Measurements from ENCODE around the gene TMEM205. TPM values are rescaled to one million over a fixed set of nuclear protein-coding genes. Genes with fewer than 3 reads are reported as not detected.
"Not testable (repeated sequence)": the region's sequence is repeated elsewhere in the genome, so short reads cannot be mapped to it uniquely, and the experiment has no call there.

TMEM205 gene
- total RNA-seq, 1 donor from 2014 or later, result 136 TPM

- DNase-seq (ENCODE audit: low spot score), result peak; percentile 92
These were observed 6.6 kb downstream of the TMEM205 start, which contains the start of gene RAB3D for GRCh38 chr19:11339254-11340098. Gene RAB3D (minus strand): TSS chr19:11339657. CDS start chr19:11337399, 2,258 bp downstream.

- no peak for DNase-seq (ENCODE audit: low spot score)
These were observed 7.4 kb downstream of the TMEM205 start for GRCh38 chr19:11338569-11339253.

DNA sequence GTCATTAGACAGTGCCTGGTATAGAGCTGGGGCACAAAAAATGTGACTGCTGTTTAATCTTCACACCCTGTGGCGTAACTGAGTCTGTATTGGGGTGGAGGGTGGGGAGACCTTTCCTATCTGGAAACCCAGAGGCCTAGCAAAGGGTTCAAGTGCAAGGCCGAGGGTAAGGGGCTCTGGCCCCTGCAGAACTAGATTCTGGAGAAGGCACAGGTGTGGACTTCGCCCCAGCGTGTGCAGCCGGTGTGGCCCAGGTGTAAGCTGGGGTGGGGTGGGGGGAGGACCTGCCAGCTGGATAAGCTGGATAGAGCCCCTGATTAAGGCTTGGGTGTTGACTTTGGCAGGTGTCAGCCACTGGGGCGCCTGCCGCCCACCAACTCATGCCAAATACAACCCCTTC lies 7.9 kb downstream of the TMEM205 start:
- DNase-seq (ENCODE audit: low spot score), result no peak

DNA sequence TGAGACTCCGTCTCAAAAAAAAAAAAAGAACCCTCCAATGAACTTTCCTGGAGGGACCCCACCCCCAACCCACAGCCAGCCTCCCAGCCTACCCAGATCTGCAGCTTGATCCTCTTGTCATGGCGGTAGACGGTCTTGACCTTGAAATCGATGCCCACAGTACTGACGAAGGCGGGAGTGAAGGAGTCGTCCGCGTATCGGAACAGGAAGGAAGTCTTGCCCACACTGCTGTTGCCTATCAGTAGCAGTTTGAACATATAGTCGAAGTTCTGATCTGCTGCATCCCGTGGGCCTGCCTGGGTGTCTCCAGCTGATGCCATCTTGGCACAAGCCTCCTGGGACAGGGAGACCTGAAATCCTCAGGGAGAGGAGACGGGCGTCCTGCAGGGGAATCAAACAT lies 9.0 kb downstream of the TMEM205 start:
- no peak for DNase-seq (ENCODE audit: low spot score)

GRCh38 chr19:11335449-11336146 lies 10.5 kb downstream of the TMEM205 start:
- no peak for DNase-seq (ENCODE audit: low spot score)

DNA sequence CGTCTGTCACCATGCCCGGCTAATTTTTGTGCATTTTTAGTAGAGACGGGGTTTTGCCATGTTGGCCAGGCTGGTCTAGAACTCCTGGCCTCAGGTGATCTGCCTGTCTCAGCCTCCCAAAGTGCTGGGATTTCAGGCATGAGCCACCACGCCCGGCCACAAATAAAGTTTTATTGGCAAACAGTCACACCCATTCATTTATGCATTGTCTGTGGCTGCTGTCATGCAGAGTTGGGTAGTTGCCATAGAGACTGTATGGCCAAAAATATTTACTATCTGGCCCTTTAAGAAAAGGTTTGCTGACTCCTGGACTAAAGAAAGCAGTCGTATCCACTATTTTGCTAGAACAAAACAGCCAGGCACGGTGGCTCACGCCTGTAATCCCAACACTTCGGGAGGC lies 12.2 kb downstream of the TMEM205 start:
- not testable (repeated sequence) for DNase-seq (ENCODE audit: low spot score)

GRCh38 chr19:11332822-11333221 lies 13.2 kb downstream of the TMEM205 start:
- DNase-seq (ENCODE audit: low spot score), result no peak

DNA sequence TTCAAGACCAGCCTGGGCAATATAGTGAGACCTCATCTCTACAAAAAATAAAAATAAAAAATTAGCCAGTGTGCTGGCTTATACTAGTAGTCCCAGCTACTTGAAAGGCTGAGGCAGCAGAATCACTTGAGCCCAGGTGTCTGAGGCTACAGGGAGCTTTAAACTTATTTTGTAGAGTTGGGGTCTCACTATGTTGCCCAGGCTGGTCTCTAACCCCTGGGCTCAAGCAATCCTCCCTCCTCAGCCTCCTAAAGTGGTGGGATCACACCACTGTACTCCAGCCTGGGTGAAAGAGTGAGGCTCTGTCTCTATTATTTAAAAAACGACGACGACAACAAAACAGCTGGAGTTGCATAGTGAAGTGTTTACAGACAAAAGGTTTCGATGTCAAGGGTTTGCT lies 14.6 kb downstream of the TMEM205 start:
- DNase-seq (ENCODE audit: low spot score), result no peak

DNA sequence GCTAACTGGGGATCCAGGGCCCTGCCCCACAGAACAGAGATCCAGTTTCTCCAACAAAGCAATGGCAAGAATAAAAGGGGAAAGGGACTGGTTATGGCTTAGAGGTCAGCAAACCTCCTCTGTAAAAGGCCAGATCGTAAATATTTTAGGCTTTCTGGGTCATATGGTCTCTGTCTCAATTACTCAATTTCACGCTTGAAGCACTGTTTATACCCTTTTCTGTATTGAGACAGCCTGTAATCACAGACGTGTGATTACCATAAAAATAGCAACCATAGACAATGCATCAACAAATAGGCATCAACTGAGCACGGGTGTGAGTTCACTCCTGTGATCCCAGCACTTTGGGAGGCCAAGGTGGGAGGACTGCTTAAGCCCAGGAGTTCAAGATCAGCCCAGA lies 15.9 kb downstream of the TMEM205 start:
- no peak for DNase-seq (ENCODE audit: low spot score)

DNA sequence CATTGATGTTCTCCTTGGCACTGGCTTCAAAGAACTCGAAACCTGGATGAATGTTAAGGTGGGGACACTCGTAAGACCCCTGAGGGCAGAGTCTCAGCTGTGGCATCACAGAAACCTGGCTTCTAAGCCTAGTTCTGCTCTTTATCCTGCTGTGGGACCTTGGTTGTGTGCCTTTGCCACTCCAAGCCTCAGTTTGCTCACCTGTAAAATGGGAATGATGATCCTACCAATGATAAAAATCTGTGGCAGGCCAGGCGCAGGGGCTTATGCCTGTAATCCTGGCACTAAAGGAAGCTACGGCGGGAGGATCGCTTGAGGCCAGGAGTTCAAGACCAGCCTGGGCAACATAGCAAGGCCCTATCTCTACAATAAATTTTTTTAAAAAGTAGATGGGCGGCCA lies 20.5 kb downstream of the TMEM205 start:
- no peak for DNase-seq (ENCODE audit: low spot score)

- DNase-seq (ENCODE audit: low spot score), result no peak
These were observed 21.2 kb downstream of the TMEM205 start for GRCh38 chr19:11324748-11325389.

GRCh38 chr19:11324079-11324661 lies 21.9 kb downstream of the TMEM205 start:
- DNase-seq (ENCODE audit: low spot score), result peak; percentile 69

DNA sequence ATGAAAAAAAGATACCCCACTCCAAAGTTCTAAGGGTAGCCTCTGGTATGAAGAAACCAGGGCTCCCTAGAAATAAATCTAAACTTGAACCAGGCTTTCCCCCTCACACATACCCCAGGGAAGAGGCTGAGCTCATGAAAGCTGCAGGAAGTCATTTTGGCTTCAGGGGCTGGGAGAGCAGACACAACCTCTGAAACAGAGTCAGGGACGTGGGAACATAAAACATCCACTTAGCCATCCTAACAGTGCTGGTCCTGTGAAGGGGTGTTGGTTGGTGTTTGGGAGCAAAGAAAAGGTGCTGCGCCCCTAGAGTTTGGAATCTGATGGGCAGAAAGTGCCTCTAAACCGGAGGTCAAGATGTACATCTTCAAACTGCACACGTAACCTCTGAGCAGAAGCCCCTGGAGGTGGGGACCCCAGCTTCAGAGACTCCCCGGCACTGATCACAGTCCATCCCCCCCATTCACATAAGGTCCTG lies 22.4 kb downstream of the TMEM205 start:
- DNase-seq (ENCODE audit: low spot score), result no peak

GRCh38 chr19:11322269-11323024 lies 23.6 kb downstream of the TMEM205 start:
- DNase-seq (ENCODE audit: low spot score), result no peak

GRCh38 chr19:11321191-11322126 lies 24.6 kb downstream of the TMEM205 start:
- no peak for DNase-seq (ENCODE audit: low spot score)

DNA sequence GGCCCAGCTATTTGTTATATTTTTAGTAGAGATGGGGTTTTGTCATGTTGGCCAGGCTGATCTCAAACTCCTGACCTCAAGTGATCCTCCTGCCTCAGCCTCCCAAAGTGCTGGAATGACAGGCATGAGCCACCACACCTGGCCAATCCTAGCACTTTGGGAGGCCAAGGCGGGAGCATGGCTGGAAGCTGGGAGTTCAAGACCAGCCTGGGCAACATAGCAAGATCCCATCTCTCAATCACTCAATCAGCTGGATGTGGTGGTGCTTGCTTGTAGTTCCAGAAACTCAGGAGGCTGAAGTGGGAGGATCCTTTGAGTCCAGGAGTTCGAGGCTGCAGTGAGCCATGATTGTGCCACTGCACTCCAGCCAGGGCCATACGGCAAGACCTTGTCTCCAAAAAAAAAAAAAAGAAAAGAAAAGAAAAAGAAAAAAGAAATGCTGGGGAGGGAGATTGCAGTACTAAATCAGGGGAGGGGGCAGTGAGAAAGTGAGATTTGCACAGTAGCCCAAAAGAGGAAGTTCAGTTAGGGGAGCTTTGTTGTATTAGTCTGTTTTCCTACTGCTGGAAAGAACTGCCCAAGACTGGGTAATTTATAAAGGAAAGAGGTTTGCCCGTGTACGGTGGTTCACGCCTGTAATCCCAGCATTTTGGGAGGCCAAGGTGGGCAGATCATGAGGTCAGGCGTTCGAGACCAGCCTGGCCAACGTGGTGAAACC lies 25.6 kb downstream of the TMEM205 start:
- not testable (repeated sequence) for DNase-seq (ENCODE audit: low spot score)

- no peak for DNase-seq (ENCODE audit: low spot score)
These were observed 39.7 kb downstream of the TMEM205 start for GRCh38 chr19:11306337-11306736.

- DNase-seq (ENCODE audit: low spot score), result no peak
These were observed 41.1 kb downstream of the TMEM205 start for GRCh38 chr19:11304936-11305335.

GRCh38 chr19:11300811-11301120 lies 45.3 kb downstream of the TMEM205 start:
- DNase-seq (ENCODE audit: low spot score), result no peak
